Measurements from ENCODE around the gene HDAC7. TPM values are rescaled to one million over a fixed set of nuclear protein-coding genes. Genes with fewer than 3 reads are reported as not detected.

HDAC7 gene
- total RNA-seq, 8 experiments from 2014 or later: 9.8 to 43.8 (median 19.3) TPM

- in situ Hi-C loops (cut with MboI; ENCODE audit: low pct_unique_long_range_greater_than_20kb in 2 of 9, low sequenced_read_pairs in 9 of 9, unreplicated experiment in 9 of 9): loop anchor here in 1 of 9 experiments (25.0 kb wide), 1 partner anchor 92 kb away; the partner anchor contains the start of gene RPAP3
- peaks cover 13 to 27% of the 10 kb centered on the region in 2 donors for H3K4me1 ChIP-seq (replicated peaks in 1 of 2)
- no peak overlapping the region for H3K4me3 ChIP-seq
- WGBS, 10 experiments: 47 to 100% (median 88%) methylated on average over 1 to 7 of the region's 8 CpGs; no CpG with 5 or more reads in 3 of the 10 experiments
- no peak overlapping the region for H3K27ac ChIP-seq
- ATAC-seq (replicated peaks in 6 of 8): peak in 1 of 8 experiments; percentile 1
These were observed 15.5 kb downstream of the HDAC7 start for GRCh38 chr12:47804171-47804570.

- H3K4me1 ChIP-seq (replicated peaks in 1 of 2): peaks cover 9 to 23% of the 10 kb centered on the region in 2 donors
- in situ Hi-C loops (cut with MboI; ENCODE audit: low pct_unique_long_range_greater_than_20kb in 2 of 9, low sequenced_read_pairs in 9 of 9, unreplicated experiment in 9 of 9): loop anchor here in 1 of 9 experiments (25.0 kb wide), 1 partner anchor 91 kb away; the partner anchor contains the start of gene RPAP3
- no peak overlapping the region for H3K27ac ChIP-seq
- no peak overlapping the region for H3K4me3 ChIP-seq
- peak in 1 of 8 experiments; percentile 4 for ATAC-seq (replicated peaks in 6 of 8)
- 30 to 96% (median 79%) methylated on average over 2 to 11 of the region's 12 CpGs; no CpG with 5 or more reads in 4 of the 10 experiments for WGBS, 10 experiments
These were observed 16.4 kb downstream of the HDAC7 start for GRCh38 chr12:47803191-47803875.

GRCh38 chr12:47802312-47802711 is 17.4 kb downstream of the HDAC7 start:
- in situ Hi-C loops (cut with MboI; ENCODE audit: low pct_unique_long_range_greater_than_20kb in 2 of 9, low sequenced_read_pairs in 9 of 9, unreplicated experiment in 9 of 9): loop anchor here in 1 of 9 experiments (25.0 kb wide), 1 partner anchor 90 kb away; the partner anchor contains the start of gene RPAP3
- H3K27ac ChIP-seq: no peak overlapping the region
- no peak overlapping the region for H3K4me3 ChIP-seq
- H3K4me1 ChIP-seq (replicated peaks in 1 of 2): peaks cover 0 to 13% of the 10 kb centered on the region in 2 donors
- 20 to 100% (median 83%) methylated on average over 1 of the region's 5 CpGs; no CpG with 5 or more reads in 6 of the 10 experiments for WGBS, 10 experiments
- ATAC-seq (replicated peaks in 6 of 8): peak in 2 of 8 experiments; percentile 4 to 9

- ATAC-seq (replicated peaks in 6 of 8): no peak
- 45 to 100% (median 100%) methylated on average over 1 to 8 of the region's 9 CpGs; no CpG with 5 or more reads in 3 of the 10 experiments for WGBS, 10 experiments
- Histone ChIP-seq H3K27ac (no peak overlapping the region), H3K4me1 (replicated peaks in 1 of 2) (peaks cover 0 to 12% of the 10 kb centered on the region in 2 donors), H3K4me3 (no peak overlapping the region)
- in situ Hi-C loops (cut with MboI; ENCODE audit: low pct_unique_long_range_greater_than_20kb in 2 of 9, low sequenced_read_pairs in 9 of 9, unreplicated experiment in 9 of 9): loop anchor here in 1 of 9 experiments (25.0 kb wide), 1 partner anchor 90 kb away; the partner anchor contains the start of gene RPAP3
These were observed 17.8 kb downstream of the HDAC7 start for GRCh38 chr12:47801904-47802246.

GRCh38 chr12:47801170-47801903 is 18.4 kb downstream of the HDAC7 start:
- H3K4me1 ChIP-seq (replicated peaks in 1 of 2): peaks cover 0 to 12% of the 10 kb centered on the region in 2 donors
- H3K4me3 ChIP-seq: no peak overlapping the region
- in situ Hi-C loops (cut with MboI; ENCODE audit: low pct_unique_long_range_greater_than_20kb in 2 of 9, low sequenced_read_pairs in 9 of 9, unreplicated experiment in 9 of 9): loop anchor here in 1 of 9 experiments (25.0 kb wide), 1 partner anchor 89 kb away; the partner anchor contains the start of gene RPAP3
- no peak overlapping the region for H3K27ac ChIP-seq
- ATAC-seq (replicated peaks in 6 of 8): peak in 4 of 8 experiments; percentile 15 to 32 (median 24)
- 60 to 100% (median 84%) methylated on average over 1 to 5 of the region's 7 CpGs; no CpG with 5 or more reads in 4 of the 10 experiments for WGBS, 10 experiments

- no peak overlapping the region for H3K27ac ChIP-seq
- H3K4me1 ChIP-seq (replicated peaks in 1 of 2): peaks cover 0 to 12% of the 10 kb centered on the region in 2 donors
- in situ Hi-C loops (cut with MboI; ENCODE audit: low pct_unique_long_range_greater_than_20kb in 2 of 9, low sequenced_read_pairs in 9 of 9, unreplicated experiment in 9 of 9): loop anchor here in 1 of 9 experiments (25.0 kb wide), 1 partner anchor 88 kb away; the partner anchor contains the start of gene RPAP3
- H3K4me3 ChIP-seq: no peak overlapping the region
- WGBS, 10 experiments: 61 to 100% (median 93%) methylated on average over 1 to 4 of the region's 7 CpGs; no CpG with 5 or more reads in 5 of the 10 experiments
- ATAC-seq (replicated peaks in 6 of 8): no peak
These were observed 19.1 kb downstream of the HDAC7 start for GRCh38 chr12:47800582-47800981.

- H3K27ac ChIP-seq: no peak overlapping the region
These were observed 20.2 kb downstream of the HDAC7 start for GRCh38 chr12:47799357-47799955.

GRCh38 chr12:47798382-47798948 is 21.2 kb downstream of the HDAC7 start:
- Histone ChIP-seq H3K27ac (no peak overlapping the region), H3K4me1 (replicated peaks in 1 of 2) (peaks cover 0 to 5% of the 10 kb centered on the region in 2 donors), H3K4me3 (no peak overlapping the region)
- in situ Hi-C loops (cut with MboI; ENCODE audit: low pct_unique_long_range_greater_than_20kb in 2 of 9, low sequenced_read_pairs in 9 of 9, unreplicated experiment in 9 of 9): no loop called here
- ATAC-seq (replicated peaks in 6 of 8): no peak
- WGBS, 10 experiments: no CpG with 5 or more reads among the region's 17 CpGs

More at GRCh38 chr12:47799357-47799955, 20.2 kb downstream of the HDAC7 start:
- ATAC-seq (replicated peaks in 6 of 8): peak in 3 of 8 experiments; percentile 20 to 42 (median 37)
- WGBS, 10 experiments: 87 to 93% (median 90%) methylated on average over 3 of the region's 7 CpGs; no CpG with 5 or more reads in 7 of the 10 experiments
- Histone ChIP-seq H3K4me3 (no peak overlapping the region), H3K4me1 (replicated peaks in 1 of 2) (peaks cover 0 to 12% of the 10 kb centered on the region in 2 donors)
- in situ Hi-C loops (cut with MboI; ENCODE audit: low pct_unique_long_range_greater_than_20kb in 2 of 9, low sequenced_read_pairs in 9 of 9, unreplicated experiment in 9 of 9): no loop called here

GRCh38 chr12:47797441-47797840 is 22.3 kb downstream of the HDAC7 start:
- Histone ChIP-seq H3K4me1 (replicated peaks in 1 of 2) (no peaks in the 10 kb centered on the region), H3K4me3 (no peak overlapping the region), H3K27ac (no peak overlapping the region)
- WGBS, 10 experiments: no CpG with 5 or more reads among the region's 10 CpGs
- in situ Hi-C loops (cut with MboI; ENCODE audit: low pct_unique_long_range_greater_than_20kb in 2 of 9, low sequenced_read_pairs in 9 of 9, unreplicated experiment in 9 of 9): no loop called here
- ATAC-seq (replicated peaks in 6 of 8): peak in 5 of 8 experiments; percentile 41 to 74 (median 61)

- Histone ChIP-seq H3K4me1 (replicated peaks in 1 of 2) (no peaks in the 10 kb centered on the region), H3K27ac (no peak overlapping the region), H3K4me3 (no peak overlapping the region)
- in situ Hi-C loops (cut with MboI; ENCODE audit: low pct_unique_long_range_greater_than_20kb in 2 of 9, low sequenced_read_pairs in 9 of 9, unreplicated experiment in 9 of 9): no loop called here
- 85% methylated on average over 4 of the region's 22 CpGs; no CpG with 5 or more reads in 9 of the 10 experiments for WGBS, 10 experiments
- ATAC-seq (replicated peaks in 6 of 8): no peak
These were observed 23.8 kb downstream of the HDAC7 start for GRCh38 chr12:47795814-47796411.

- Histone ChIP-seq H3K4me3 (no peak overlapping the region), H3K4me1 (replicated peaks in 1 of 2) (no peaks in the 10 kb centered on the region), H3K27ac (no peak overlapping the region)
- in situ Hi-C loops (cut with MboI; ENCODE audit: low pct_unique_long_range_greater_than_20kb in 2 of 9, low sequenced_read_pairs in 9 of 9, unreplicated experiment in 9 of 9): no loop called here
- ATAC-seq (replicated peaks in 6 of 8): no peak
- WGBS, 10 experiments: 100% methylated on average over 2 of the region's 21 CpGs; no CpG with 5 or more reads in 9 of the 10 experiments
These were observed 24.4 kb downstream of the HDAC7 start for GRCh38 chr12:47795121-47795813.

Measured in motor neuron (in vitro differentiated cells).